ENCODE data around the gene MED15. TPM values are rescaled to one million over a fixed set of nuclear protein-coding genes. Genes with fewer than 3 reads are reported as not detected.
"Not testable (repeated sequence)": the region's sequence is repeated elsewhere in the genome, so short reads cannot be mapped to it uniquely, and the experiment has no call there.

The MED15 gene
- total RNA-seq, 4 donors from 2014 or later: 33.6 to 65.1 (median 36.1) TPM

- Histone ChIP-seq H3K27me3 (no peaks in the 10 kb centered on the region), H3K27ac (no peak overlapping the region), H3K4me1 (no peaks in the 10 kb centered on the region), H3K36me3 (no peaks in the 10 kb centered on the region), H3K9me3 (no peaks in the 10 kb centered on the region), H3K4me3 (replicated peaks in 1 of 3) (no peak overlapping the region)
- no peak for DNase-seq
- 93 to 94% methylated on average over 8 of the region's 8 CpGs for WGBS, 2 donors
- intact Hi-C loops (cut with DNase I): no loop called here
- no peak for TF ChIP-seq POLR2A (IDR thresholded peaks at IDR 0.05)
- TF ChIP-seq CTCF (IDR thresholded peaks at IDR 0.05): no peak
These were observed 111.9 kb downstream of the MED15 start for GRCh38 chr22:20619045-20619892.

GRCh38 chr22:20619893-20620194 is 112.4 kb downstream of the MED15 start:
- DNase-seq; H3K9me3 ChIP-seq; H3K27ac ChIP-seq; H3K4me1 ChIP-seq; H3K36me3 ChIP-seq; H3K27me3 ChIP-seq; H3K4me3 ChIP-seq (replicated peaks in 1 of 3); intact Hi-C loops (cut with DNase I): not testable (repeated sequence)
- 94% methylated on average over 1 of the region's 1 CpG for whole genome bisulfite sequencing, 2 donors

- Histone ChIP-seq H3K27me3 (no peaks in the 10 kb centered on the region), H3K27ac (no peak overlapping the region), H3K4me1 (no peaks in the 10 kb centered on the region), H3K36me3 (no peaks in the 10 kb centered on the region), H3K9me3 (no peaks in the 10 kb centered on the region), H3K4me3 (replicated peaks in 1 of 3) (no peak overlapping the region)
- no peak for TF ChIP-seq CTCF (IDR thresholded peaks at IDR 0.05)
- no peak for TF ChIP-seq POLR2A (IDR thresholded peaks at IDR 0.05)
- 83 to 100% methylated on average over 1 of the region's 1 CpG for WGBS, 2 donors
- intact Hi-C loops (cut with DNase I): no loop called here
- no peak for DNase-seq
These were observed 113.8 kb downstream of the MED15 start for GRCh38 chr22:20621162-20621561.

GRCh38 chr22:20622650-20623339 is 115.4 kb downstream of the MED15 start:
- intact Hi-C loops (cut with DNase I): no loop called here
- DNase-seq: no peak
- Histone ChIP-seq H3K36me3 (no peaks in the 10 kb centered on the region), H3K4me3 (replicated peaks in 1 of 3) (no peak overlapping the region), H3K9me3 (no peaks in the 10 kb centered on the region), H3K27me3 (no peaks in the 10 kb centered on the region), H3K4me1 (no peaks in the 10 kb centered on the region), H3K27ac (no peak overlapping the region)
- WGBS, 2 donors: 80% methylated on average over 13 of the region's 13 CpGs
- TF ChIP-seq POLR2A (IDR thresholded peaks at IDR 0.05) (no peak), CTCF (IDR thresholded peaks at IDR 0.05) (no peak)

- intact Hi-C loops (cut with DNase I): no loop called here
- Histone ChIP-seq H3K36me3 (no peaks in the 10 kb centered on the region), H3K4me3 (replicated peaks in 1 of 3) (no peak overlapping the region), H3K4me1 (no peaks in the 10 kb centered on the region), H3K27ac (no peak overlapping the region), H3K27me3 (no peaks in the 10 kb centered on the region), H3K9me3 (no peaks in the 10 kb centered on the region)
- WGBS, 2 donors: 87 to 89% methylated on average over 5 of the region's 5 CpGs
- no peak for TF ChIP-seq POLR2A (IDR thresholded peaks at IDR 0.05)
- no peak for DNase-seq
These were observed 116.8 kb downstream of the MED15 start for GRCh38 chr22:20624161-20624616.

- Histone ChIP-seq H3K4me1 (no peaks in the 10 kb centered on the region), H3K27ac (no peak overlapping the region), H3K4me3 (replicated peaks in 1 of 3) (no peak overlapping the region), H3K27me3 (no peaks in the 10 kb centered on the region), H3K9me3 (no peaks in the 10 kb centered on the region), H3K36me3 (no peaks in the 10 kb centered on the region)
- intact Hi-C loops (cut with DNase I): no loop called here
- no peak for DNase-seq
- TF ChIP-seq CTCF (IDR thresholded peaks at IDR 0.05): no peak
- TF ChIP-seq POLR2A (IDR thresholded peaks at IDR 0.05): no peak
- WGBS, 2 donors: 92% methylated on average over 4 of the region's 4 CpGs
These were observed 117.9 kb downstream of the MED15 start for GRCh38 chr22:20625270-20625669.
